HEK293 (cell line): ENCODE results near the gene HSFX4.

ENCODE experiments used
- CTCF ChIA-PET: fragments of 350-600 bp; formaldehyde crosslinking; extraction: SDS; loops from one replicate; lab custom pipeline; 2021; ENCODE audit warnings: antibody characterized with exemption; lab: Yijun Ruan, JAX
- POLR2A ChIA-PET: fragments of 300-600 bp; formaldehyde crosslinking; extraction: SDS; loops from one replicate; lab custom pipeline; 2020; ENCODE audit warnings: antibody characterized with exemption, inconsistent platforms; lab: Yijun Ruan, JAX
- H3K27ac ChIP-seq: fragments of 200-500 bp; sonication (Bioruptor generic); 2 replicates; pipeline ENCODE4 v1.5.1; 2014; ENCODE audit warnings: low read depth, low read length, control low read depth, inconsistent platforms; ENCODE audit errors: extremely low read depth
- H3K36me3 ChIP-seq, 2 experiments: fragments of 200-500 bp in 1 of 2; sonication (Bioruptor generic) in 1 of 2; 1 replicate in 1 of 2; 2 replicates in 1 of 2; pipeline ENCODE4 v1.5.1; 2014 to 2017; ENCODE audit warnings: inconsistent platforms in 2 of 2, low read length in 2 of 2; ENCODE audit not compliant: control insufficient read depth in 2 of 2, insufficient read depth in 1 of 2
- H3K4me1 ChIP-seq: fragments of 200-500 bp; sonication (Bioruptor generic); 2 replicates; pipeline ENCODE4 v1.5.1; 2014; ENCODE audit warnings: mild to moderate bottlenecking, low read length, inconsistent platforms; ENCODE audit not compliant: control insufficient read depth, insufficient read depth
- H3K4me3 ChIP-seq: 2 replicates; pipeline ENCODE4 v1.5.1; 2011; ENCODE audit warnings: low read depth, mild to moderate bottlenecking, control low read depth, low read length, moderate library complexity
- H3K9me3 ChIP-seq: fragments of 200-500 bp; sonication (Bioruptor generic); 2 replicates; pipeline ENCODE4 v1.5.1; 2014; ENCODE audit warnings: low read depth, low read length, inconsistent platforms; ENCODE audit not compliant: control insufficient read depth, insufficient read depth
- ATF2 ChIP-seq: fragments of 450-650 bp; formaldehyde crosslinking; IDR thresholded peaks from 2 replicates; pipeline ENCODE4 v1.5.1; 2016; ENCODE audit warnings: missing biosample characterization, missing genetic modification characterization, low read depth
- BCL11B ChIP-seq: fragments of 450-650 bp; formaldehyde crosslinking; IDR thresholded peaks from 2 replicates; pipeline ENCODE4 v1.5.1; 2016; ENCODE audit warnings: low read depth, missing biosample characterization, missing genetic modification characterization
- INSM2 ChIP-seq: fragments of 450-650 bp; formaldehyde crosslinking; IDR thresholded peaks from 2 replicates; pipeline ENCODE4 v1.5.1; 2016; ENCODE audit warnings: missing biosample characterization, missing genetic modification characterization
- PRDM4 ChIP-seq: fragments of 450-650 bp; formaldehyde crosslinking; IDR thresholded peaks from 2 replicates; pipeline ENCODE4 v1.5.1; 2017; ENCODE audit warnings: missing biosample characterization, missing genetic modification characterization
- YY2 ChIP-seq: fragments of 450-650 bp; formaldehyde crosslinking; IDR thresholded peaks from 2 replicates; pipeline ENCODE4 v1.5.1; 2016; ENCODE audit warnings: missing biosample characterization, missing genetic modification characterization
- ZBTB10 ChIP-seq: fragments of 450-650 bp; formaldehyde crosslinking; IDR thresholded peaks from 2 replicates; pipeline ENCODE4 v1.5.1; 2016; ENCODE audit warnings: missing biosample characterization, missing genetic modification characterization
- ZBTB20 ChIP-seq: fragments of 450-650 bp; formaldehyde crosslinking; IDR thresholded peaks from 2 replicates; pipeline ENCODE4 v1.5.1; 2016; ENCODE audit warnings: missing biosample characterization, missing genetic modification characterization
- ZBTB21 ChIP-seq: fragments of 450-650 bp; formaldehyde crosslinking; IDR thresholded peaks from 2 replicates; pipeline ENCODE4 v1.5.1; 2017; ENCODE audit warnings: missing biosample characterization, missing genetic modification characterization
- ZIC2 ChIP-seq: fragments of 450-650 bp; formaldehyde crosslinking; IDR thresholded peaks from 2 replicates; pipeline ENCODE4 v1.5.1; 2016; ENCODE audit warnings: missing biosample characterization, missing genetic modification characterization
- ZNF266 ChIP-seq: fragments of 450-650 bp; formaldehyde crosslinking; IDR thresholded peaks from 2 replicates; pipeline ENCODE4 v1.5.1; 2016; ENCODE audit warnings: missing biosample characterization, missing genetic modification characterization, low read depth
- ZNF280C ChIP-seq: fragments of 450-650 bp; formaldehyde crosslinking; IDR thresholded peaks from 2 replicates; pipeline ENCODE4 v1.5.1; 2016; ENCODE audit warnings: missing biosample characterization, missing genetic modification characterization
- ZNF37A ChIP-seq: fragments of 450-650 bp; IDR thresholded peaks from 2 replicates; pipeline ENCODE4 v1.5.1; 2018; ENCODE audit warnings: missing biosample characterization, missing genetic modification characterization
- ZNF394 ChIP-seq: fragments of 450-650 bp; formaldehyde crosslinking; IDR thresholded peaks from 2 replicates; pipeline ENCODE4 v1.5.1; 2016; ENCODE audit warnings: missing biosample characterization, missing genetic modification characterization, mild to moderate bottlenecking, moderate library complexity, borderline replicate concordance
- ZNF423 ChIP-seq: fragments of 450-650 bp; formaldehyde crosslinking; IDR thresholded peaks from 2 replicates; pipeline ENCODE4 v1.5.1; 2016; ENCODE audit warnings: missing biosample characterization, missing genetic modification characterization
- ZNF449 ChIP-seq: fragments of 450-650 bp; formaldehyde crosslinking; IDR thresholded peaks from 2 replicates; pipeline ENCODE4 v1.5.1; 2017; ENCODE audit warnings: missing biosample characterization, mild to moderate bottlenecking, missing genetic modification characterization, moderate library complexity
- ZNF600 ChIP-seq: fragments of 450-650 bp; formaldehyde crosslinking; IDR thresholded peaks from 2 replicates; pipeline ENCODE4 v1.5.1; 2016; ENCODE audit warnings: missing biosample characterization, missing genetic modification characterization
- ZNF624 ChIP-seq: fragments of 450-650 bp; formaldehyde crosslinking; IDR thresholded peaks from 2 replicates; pipeline ENCODE4 v1.5.1; 2017; ENCODE audit warnings: missing biosample characterization, missing genetic modification characterization
- ZNF629 ChIP-seq: fragments of 450-650 bp; formaldehyde crosslinking; IDR thresholded peaks from 2 replicates; pipeline ENCODE4 v1.5.1; 2017; ENCODE audit warnings: missing biosample characterization, missing genetic modification characterization
- ZNF639 ChIP-seq: fragments of 450-650 bp; formaldehyde crosslinking; IDR thresholded peaks from 2 replicates; pipeline ENCODE4 v1.5.1; 2016; ENCODE audit warnings: missing biosample characterization, missing genetic modification characterization
- ZNF664 ChIP-seq: fragments of 450-650 bp; formaldehyde crosslinking; IDR thresholded peaks from 2 replicates; pipeline ENCODE4 v1.5.1; 2016; ENCODE audit warnings: missing biosample characterization, missing genetic modification characterization
- ZNF670 ChIP-seq: fragments of 450-650 bp; formaldehyde crosslinking; IDR thresholded peaks from 2 replicates; pipeline ENCODE4 v1.5.1; 2016; ENCODE audit warnings: missing biosample characterization, missing genetic modification characterization, low read depth
- ZNF747 ChIP-seq: fragments of 450-650 bp; formaldehyde crosslinking; IDR thresholded peaks from 2 replicates; pipeline ENCODE4 v1.5.1; 2016; ENCODE audit warnings: missing biosample characterization, missing genetic modification characterization
- ZNF768 ChIP-seq: fragments of 450-650 bp; formaldehyde crosslinking; IDR thresholded peaks from 2 replicates; pipeline ENCODE4 v1.5.1; 2018; ENCODE audit warnings: missing biosample characterization, mild to moderate bottlenecking, missing genetic modification characterization
- ZNF837 ChIP-seq: fragments of 450-650 bp; formaldehyde crosslinking; IDR thresholded peaks from 2 replicates; pipeline ENCODE4 v1.5.1; 2016; ENCODE audit warnings: missing biosample characterization, missing genetic modification characterization
- ZNF843 ChIP-seq: fragments of 450-650 bp; formaldehyde crosslinking; IDR thresholded peaks from 2 replicates; pipeline ENCODE4 v1.5.1; 2016; ENCODE audit warnings: missing biosample characterization, missing genetic modification characterization

Gene HSFX4

GRCh38 chrX:149908308-149908707 lies 21.1 kb upstream of the HSFX4 start (continued):
- TF ChIP-seq ZBTB10 (tag by site-specific recombination) (no peak), ZNF664 (tag by site-specific recombination) (no peak), YY2 (tag by site-specific recombination) (no peak), ZNF423 (tag by site-specific recombination) (no peak), ZNF600 (tag by site-specific recombination) (no peak), ZNF449 (tag by site-specific recombination) (no peak), ZNF394 (tag by site-specific recombination) (no peak), ZNF670 (tag by site-specific recombination) (no peak)

- no peak overlapping the region for H3K27ac ChIP-seq
- H3K4me1 ChIP-seq, result no peaks in the 10 kb centered on the region
- H3K36me3 ChIP-seq, result no peaks in the 10 kb centered on the region
- CTCF ChIA-PET, result interaction anchor here (0.6 kb wide), 1 partner anchor 539 kb away, joined by 3 read pairs; no protein-coding TSS in a partner anchor
- no peaks in the 10 kb centered on the region for H3K9me3 ChIP-seq
- POLR2A ChIA-PET, result no interaction called here
- no peak overlapping the region for H3K4me3 ChIP-seq
- TF ChIP-seq ZNF624 (tag by site-specific recombination) (no peak), ZNF37A (tag by site-specific recombination) (no peak), BCL11B (no peak), INSM2 (no peak), ZNF266 (no peak), ZNF629 (tag by site-specific recombination) (no peak), PRDM4 (tag by site-specific recombination) (no peak), ZIC2 (tag by site-specific recombination) (no peak), ZNF843 (tag by site-specific recombination) (no peak), ZNF837 (tag by site-specific recombination) (no peak), ZNF639 (tag by site-specific recombination) (no peak), ZNF747 (tag by site-specific recombination) (no peak), ZBTB20 (tag by site-specific recombination) (no peak), ATF2 (no peak), ZNF280C (tag by site-specific recombination) (no peak), ZNF768 (tag by site-specific recombination) (no peak), ZBTB21 (tag by site-specific recombination) (no peak)
These were observed 20.6 kb upstream of the HSFX4 start for GRCh38 chrX:149908727-149909126.
